ENCODE results near the gene IL23A.

The IL23A gene

DNA sequence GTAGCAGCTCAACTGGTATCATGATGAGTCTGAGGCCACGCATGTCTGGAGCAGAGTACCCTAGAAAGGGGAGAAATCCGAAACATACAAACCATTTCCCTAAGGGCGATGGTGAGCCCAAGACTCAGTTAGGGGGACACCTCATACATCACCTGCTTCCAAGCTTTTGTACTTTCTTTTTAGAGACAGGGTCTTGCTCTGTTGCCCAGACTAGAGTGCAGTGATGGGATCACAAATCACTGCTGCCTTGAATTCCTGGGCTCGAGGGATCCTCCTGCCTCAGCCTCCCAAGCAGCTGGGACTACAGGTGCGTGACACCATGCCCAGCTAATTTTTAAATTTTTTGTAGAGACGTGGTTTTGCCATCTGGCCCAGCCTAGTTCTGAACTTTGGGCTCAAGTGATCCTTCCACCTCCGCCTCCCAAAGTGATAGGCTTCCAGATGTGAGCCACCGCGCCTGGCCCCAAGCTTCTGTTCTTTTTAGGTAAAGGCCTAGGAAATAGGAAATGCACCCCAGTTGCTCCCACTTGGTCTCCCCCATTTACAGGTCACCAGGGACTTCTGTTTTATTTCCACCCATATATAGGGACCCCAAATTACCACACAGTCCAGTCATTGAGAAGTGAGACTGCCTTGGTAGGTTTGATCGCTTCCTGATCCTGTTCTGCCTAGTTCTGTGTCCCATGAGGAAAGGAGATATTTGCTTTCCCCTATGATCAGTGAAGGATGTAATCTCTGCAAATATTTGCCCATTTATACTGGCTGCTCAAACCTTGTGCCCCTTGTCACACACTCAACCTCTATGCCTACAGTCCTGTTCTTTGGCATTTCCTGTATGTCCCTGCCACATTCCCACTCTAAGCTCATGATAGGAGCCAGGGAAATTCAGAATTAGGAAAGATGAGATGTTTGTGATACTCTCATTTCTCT lies 23.7 kb downstream of the IL23A start, which contains the start of gene APOF:
Gene APOF, minus strand, starts transcription at position 728 of the 930 bp plus-strand sequence. Its CDS starts 112 bp downstream, at position 616.
- no peak for DNase-seq

DNA sequence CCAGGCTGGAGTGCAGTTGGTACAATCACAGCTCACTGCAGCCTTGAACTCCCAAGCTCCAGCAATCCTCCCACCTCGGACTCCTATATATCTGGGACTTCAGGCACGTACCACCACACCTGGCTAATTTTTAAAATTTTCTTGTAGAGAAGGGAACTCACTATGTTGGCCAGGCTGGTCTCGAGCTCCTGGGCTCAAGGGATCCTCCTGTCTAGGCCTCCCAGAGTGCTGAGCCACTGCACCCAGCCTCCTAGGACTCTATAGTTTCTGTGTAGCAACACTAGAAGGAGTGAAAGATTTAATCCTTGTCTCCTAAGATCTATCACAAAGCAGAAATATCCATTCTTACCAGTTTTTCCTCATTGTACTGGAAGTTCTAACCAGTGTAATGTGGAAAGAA lies 28.3 kb downstream of the IL23A start:
- DNase-seq = no peak

GRCh38 chr12:56373515-56373914 lies 34.8 kb downstream of the IL23A start:
- no peak for DNase-seq

DNA sequence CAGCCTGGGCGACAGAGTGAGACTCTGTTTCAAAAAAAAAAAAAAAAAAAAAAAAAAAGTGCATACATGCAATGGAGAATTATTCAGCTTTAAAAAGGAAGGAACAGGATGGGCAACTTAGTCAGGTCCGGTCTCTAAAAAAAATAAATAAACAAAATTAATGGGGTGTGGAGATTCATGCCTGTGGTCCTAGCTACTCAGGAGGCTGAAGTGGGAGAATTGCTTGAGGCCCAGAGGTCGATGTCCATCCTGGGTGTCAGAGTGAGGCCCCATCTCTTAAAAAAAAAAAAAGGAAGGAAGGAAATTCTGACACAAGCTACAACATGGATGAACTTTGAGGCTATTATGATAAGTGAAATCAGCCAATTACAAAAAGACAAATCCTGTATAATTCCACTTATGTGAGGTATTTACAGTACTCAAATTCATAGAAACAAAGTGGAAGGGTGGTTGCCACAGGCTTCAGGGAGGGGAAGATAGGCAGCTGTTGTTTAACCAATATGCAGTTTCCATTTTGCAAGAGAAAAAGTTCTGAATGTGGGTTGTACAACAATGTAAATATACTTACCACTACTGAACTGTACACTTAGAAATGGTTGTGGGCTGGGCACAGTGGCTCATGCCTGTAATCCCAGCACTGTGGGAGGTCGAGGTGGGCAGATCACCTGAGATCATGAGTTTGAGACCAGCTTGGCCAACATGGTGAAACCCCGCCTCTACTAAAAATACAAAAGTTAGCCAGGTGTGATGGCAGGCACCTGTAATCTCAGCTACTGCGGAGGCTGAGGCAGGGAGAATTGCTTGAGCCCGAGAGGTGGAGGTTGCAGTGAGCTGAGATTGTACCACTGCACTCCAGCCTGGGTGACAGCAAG lies 36.3 kb downstream of the IL23A start:
- no peak for DNase-seq

- DNase-seq = no peak
Measured at GRCh38 chr12:56375598-56376434, 37.1 kb downstream of the IL23A start.

GRCh38 chr12:56377310-56377988 lies 38.8 kb downstream of the IL23A start:
- peak; percentile 48 for DNase-seq

GRCh38 chr12:56377989-56378316 lies 39.3 kb downstream of the IL23A start:
- DNase-seq = no peak

DNA sequence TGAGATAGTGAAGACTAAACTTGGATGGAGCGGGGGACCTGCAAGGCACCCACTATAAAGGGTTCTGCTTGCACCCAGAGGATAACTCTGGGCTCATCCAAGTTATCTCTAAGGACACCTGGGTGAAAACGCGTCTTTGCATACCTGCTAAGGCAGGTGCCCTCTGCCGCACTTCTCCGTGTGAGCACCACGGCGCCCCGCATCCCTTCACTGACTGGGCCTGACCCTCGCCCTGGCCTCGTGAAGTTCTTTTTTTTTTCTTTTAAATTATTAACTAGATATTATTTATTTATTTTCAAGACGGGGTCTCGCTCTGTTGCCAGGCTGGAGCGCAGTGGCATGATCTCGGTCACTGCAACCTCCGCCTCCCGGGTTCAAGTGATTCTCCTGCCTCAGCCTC lies 43.9 kb downstream of the IL23A start:
- no peak for DNase-seq

- DNase-seq = peak; percentile 32
Measured at GRCh38 chr12:56385873-56386272, 47.2 kb downstream of the IL23A start.

DNA sequence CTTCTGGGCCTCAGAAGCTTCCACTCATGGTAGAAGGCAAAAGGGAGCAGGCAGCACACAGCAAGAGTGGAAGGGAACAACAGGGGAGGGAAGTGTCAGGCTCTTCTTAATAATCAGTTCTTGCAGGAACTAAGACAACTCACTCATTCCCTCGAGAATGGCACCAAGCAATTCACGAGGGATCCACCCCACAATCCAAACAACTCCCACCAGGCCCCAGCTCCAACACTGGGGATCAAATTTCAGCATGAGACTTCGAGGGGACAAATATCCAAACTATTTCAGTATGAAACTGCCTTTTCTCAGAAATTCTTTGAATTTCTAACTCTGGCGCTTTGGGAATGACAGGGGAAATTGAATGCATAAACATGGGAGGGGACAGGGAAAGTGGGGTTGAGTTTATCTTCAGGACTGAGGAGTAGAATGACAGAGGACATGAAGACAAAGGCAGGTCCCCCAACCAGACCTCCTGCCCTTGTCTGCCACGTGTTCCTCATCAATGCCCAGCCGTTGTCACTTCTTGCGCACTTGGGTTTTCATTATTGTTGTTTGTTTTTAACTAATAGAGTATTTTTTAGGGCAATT lies 48.6 kb downstream of the IL23A start:
- no peak for DNase-seq

- no peak for DNase-seq
Measured at GRCh38 chr12:56389412-56389811, 50.7 kb downstream of the IL23A start.

All from NCI-H226 (cell line).